Astrocyte of the hippocampus (primary cell): Measurements from ENCODE around the gene SPPL3.
A peak's percentile ranks its signal among the peaks of the same experiment; 100 is the strongest.
"Not testable (repeated sequence)": the region's sequence is repeated elsewhere in the genome, so short reads cannot be mapped to it uniquely, and the experiment has no call there.

Experiments
- DNase-seq: peaks from one replicate; pipeline ENCODE4 v3.0.0; 2011; ENCODE audit warnings: low read depth, low spot score

Gene SPPL3

GRCh38 chr12:120920178-120920577, 16.0 kb upstream of the SPPL3 start:
- DNase-seq = no peak

DNA sequence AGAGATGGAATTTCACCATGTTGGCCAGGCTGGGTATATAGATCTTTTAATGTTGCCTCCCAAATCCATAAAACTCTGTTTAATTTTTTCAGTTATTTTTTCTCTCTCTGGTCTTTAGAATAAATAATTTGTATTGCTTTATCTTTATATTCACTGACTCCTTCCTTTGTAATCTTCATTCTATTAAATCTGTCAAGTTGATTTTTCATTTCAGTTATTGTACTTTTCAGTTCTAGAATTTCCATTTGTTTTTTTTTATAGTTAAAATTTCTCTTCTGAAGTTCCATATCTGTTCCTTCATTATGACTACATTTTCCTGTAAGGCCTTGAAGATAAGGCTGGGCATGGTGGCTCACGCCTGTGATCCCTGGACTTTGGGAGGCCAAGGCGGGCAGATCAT, 13.6 kb upstream of the SPPL3 start:
- no peak for DNase-seq

- no peak for DNase-seq
Observed at GRCh38 chr12:120916561-120916960, 12.4 kb upstream of the SPPL3 start.

DNA sequence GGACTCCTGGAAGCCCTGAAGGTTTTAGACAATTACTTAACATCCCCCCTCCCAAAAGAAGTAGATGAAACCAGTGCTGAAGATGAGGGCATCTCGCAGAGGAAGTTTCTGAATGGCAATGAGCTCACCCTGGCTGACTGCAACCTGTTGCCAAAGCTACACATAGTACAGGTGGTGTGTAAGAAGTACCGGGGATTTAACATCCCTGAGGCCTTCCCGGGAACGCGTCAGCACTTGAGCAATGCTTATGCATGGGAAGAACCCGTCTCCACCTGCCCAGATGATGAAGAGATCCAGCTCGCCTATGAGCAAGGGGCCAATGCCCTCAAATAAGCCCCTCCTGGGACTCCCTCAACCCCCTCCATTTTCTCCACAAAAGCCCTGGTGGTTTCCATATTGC, 10.6 kb upstream of the SPPL3 start:
- no peak for DNase-seq

DNA sequence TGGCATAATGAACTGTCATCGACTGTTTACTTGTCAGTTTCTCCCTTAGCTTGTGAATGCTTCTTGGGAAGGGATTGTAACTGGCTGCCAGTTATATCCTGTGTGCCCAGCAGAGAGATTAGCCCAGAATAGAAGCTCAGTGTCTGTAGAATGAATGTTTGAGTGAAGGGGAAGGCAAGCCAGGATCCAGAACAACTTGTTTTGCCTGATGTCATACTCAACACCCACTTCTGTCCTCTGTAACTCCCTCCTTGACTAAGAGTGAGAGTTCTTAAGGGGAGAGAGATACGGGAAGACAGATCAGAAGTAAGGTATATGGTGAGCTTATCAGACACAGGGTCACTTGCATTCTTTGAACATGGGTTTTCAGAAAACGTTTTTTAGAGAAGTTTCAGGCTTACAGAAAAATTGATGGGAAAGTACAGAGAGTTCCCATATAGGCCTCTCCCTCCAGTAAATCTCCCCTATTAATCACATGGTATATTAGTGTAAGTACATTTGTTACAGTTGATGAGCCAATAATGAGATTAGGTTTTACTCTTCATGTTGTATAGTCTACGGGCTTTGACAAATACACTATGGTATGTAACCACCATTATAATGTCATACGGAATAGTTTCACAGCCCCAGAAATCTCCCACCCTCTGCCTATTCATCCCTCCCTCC, 5.6 kb upstream of the SPPL3 start:
- DNase-seq = no peak

- no peak for DNase-seq
Observed at GRCh38 chr12:120905856-120906384, 1.8 kb upstream of the SPPL3 start.

DNA sequence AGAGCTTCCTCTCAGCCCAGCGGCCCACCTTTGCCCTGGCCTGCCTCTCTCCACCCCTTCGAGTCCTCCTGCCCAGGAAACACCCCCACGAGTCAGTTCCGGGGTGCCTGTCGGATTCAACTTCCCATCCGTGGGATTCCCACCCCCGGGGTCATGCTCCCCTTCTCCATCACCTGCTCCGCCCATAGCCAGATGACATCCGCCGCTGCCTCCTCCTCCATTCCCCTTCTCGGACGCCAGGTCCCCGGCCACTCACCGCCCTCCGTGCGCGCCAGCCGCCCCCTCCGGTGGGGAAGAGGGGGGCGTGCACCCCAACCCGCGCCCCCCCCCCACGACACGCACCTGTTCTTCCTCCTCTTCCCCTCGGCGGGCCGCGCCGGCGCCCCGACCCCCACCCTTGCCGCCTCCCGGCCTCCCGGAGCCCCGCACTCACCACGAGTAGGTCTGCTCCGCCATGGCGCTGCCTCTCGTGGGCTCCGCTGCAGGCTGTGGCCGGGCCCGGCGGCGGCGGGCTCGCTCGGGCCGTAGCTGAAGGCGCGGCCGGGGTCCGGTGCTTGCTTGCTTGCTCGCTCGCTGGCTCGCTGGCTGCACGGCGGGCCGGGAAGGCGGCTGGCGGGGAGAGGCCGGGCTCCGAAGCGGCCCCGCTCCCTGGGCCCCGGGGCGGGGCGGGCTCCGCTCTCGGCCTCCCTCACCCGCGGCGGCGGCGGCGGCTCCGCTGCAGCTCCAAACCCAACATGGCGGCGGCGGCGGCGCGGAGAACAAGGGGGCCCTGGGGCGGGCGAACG, 554 bp downstream of the SPPL3 start:
- peak; percentile 53 for DNase-seq

- peak; percentile 13 for DNase-seq
Observed at GRCh38 chr12:120902846-120903411, 1.2 kb downstream of the SPPL3 start.

- DNase-seq = no peak
Observed at GRCh38 chr12:120901818-120902217, 2.3 kb downstream of the SPPL3 start.

- not testable (repeated sequence) for DNase-seq
Observed at GRCh38 chr12:120901101-120901500, 3.1 kb downstream of the SPPL3 start.

- DNase-seq = no peak
Observed at GRCh38 chr12:120895532-120895931, 8.6 kb downstream of the SPPL3 start.

DNA sequence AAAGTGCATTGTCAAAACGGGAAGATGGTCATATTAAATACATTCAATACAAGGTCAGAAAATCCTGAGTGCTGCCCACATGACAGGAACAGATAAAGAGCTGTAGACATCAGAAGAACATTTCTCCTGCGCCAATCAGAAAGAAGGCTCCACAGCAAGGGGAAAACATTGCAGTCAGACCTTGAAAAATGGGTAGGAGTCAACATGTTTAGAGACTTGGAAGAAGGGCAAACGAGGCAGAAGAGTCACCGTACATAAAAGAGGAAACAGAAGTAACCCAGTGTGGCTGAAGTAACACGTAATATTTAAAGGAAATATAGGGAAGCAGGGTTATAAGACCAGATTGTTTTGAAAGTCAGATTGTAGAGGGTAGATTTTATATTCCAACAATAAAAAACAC, 11.9 kb downstream of the SPPL3 start:
- no peak for DNase-seq

DNA sequence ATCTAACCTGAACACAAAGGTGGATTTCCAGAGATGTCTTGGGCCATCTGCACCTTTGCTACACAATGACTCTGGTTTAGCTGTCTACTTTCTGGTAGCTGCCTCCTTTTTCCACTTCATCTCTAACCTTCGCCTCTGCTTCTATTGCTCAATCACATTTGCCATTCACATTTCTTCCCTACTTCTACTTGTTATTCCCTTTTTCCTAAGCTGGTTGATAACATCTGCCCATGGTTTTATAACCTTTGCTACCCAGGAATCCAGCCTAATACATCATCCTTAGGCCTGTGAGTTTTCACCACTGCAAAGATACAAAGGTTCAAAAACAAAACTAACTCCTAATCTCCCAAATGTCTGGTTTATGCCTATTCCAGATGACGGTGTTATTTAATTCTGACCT, 13.2 kb downstream of the SPPL3 start:
- DNase-seq = no peak

GRCh38 chr12:120887253-120888043, 16.7 kb downstream of the SPPL3 start:
- DNase-seq = no peak

DNA sequence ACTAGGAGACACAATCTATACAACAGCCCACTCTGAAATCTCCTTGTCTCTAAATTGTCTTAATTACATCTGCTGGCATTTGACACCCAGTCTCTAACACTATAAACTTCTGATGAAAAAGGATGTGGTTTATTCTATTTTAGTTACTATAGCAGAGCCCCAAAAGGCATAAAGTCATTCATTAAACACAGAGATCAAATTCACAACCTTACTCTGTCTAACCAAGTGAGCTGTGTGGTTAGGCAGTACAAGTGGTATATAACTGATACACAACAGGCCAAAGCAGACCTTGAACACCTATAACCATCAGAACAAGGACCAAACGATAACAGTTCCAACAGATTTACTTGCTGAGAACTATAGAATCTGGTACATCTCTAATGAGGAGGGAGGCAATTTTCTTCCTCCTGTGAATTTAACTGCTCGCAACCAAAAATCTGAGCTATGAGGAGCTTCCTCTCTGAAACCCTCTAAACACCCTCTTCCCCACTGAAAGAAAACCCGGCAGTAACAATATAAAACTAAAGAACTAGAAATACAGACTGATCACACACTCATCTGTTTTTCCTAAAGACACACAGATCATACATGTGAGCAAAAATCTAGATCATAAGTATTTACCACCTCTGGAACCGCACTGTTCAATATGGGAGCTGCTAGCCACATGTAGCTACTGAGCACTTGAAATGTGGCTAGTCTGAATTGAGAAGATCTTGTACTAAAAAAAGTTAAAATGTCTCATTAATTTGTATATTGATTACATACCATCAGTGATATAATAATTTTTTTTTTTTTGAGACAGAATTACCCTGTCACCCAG, 17.7 kb downstream of the SPPL3 start:
- no peak for DNase-seq

- no peak for DNase-seq
Observed at GRCh38 chr12:120885521-120885920, 18.6 kb downstream of the SPPL3 start.

DNA sequence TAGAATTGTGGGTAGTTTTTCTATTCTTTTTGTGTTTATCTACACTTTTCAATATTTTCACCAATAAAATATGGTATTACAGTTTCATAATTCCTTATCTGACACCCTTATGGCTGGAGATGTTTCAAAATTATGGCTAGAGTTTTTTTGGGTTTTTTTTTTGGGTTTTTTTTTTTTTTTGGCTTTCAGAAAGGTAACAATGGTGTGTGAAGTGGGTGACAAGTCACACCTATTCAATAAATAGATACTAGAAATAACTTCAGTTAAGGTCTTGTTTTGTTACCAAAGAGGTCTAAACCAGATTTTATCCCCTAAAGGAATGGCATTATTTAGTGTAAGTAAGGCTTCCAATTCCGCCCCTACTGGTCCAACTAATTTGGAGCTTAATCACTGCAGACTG, 19.5 kb downstream of the SPPL3 start:
- DNase-seq = no peak

GRCh38 chr12:120882055-120882555, 22.1 kb downstream of the SPPL3 start:
- DNase-seq = no peak

DNA sequence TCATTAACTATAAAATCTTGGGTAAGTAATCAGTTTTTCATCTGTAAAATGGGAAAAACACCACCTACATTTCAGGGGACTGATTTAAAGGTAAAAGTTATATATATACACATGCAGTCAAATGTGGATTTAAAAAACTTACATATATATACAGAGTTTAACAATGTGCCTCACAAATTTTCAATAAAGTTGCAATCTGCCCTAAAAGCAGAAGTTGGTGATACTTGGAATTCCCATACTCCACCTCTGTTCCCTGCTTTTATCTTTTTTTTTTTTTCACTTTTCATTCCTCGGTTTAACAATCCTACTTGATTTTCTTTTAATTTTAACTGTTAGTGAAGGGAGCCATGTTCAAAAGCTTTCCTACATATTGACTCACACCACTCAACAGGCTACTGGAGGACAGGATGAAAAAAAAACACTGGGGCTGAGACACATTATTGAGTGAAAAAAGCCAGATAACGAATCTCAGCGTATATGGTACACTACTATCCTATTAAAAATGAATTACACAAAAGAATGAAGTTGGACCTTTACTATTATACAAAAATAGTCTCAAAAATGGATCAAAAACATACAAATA, 24.3 kb downstream of the SPPL3 start:
- no peak for DNase-seq

- DNase-seq = no peak
Observed at GRCh38 chr12:120879102-120879501, 25.1 kb downstream of the SPPL3 start.
